ENCODE data around the gene NAPEPLD.
A peak's percentile ranks its signal among the peaks of the same experiment; 100 is the strongest.
"Not testable (repeated sequence)": the region's sequence is repeated elsewhere in the genome, so short reads cannot be mapped to it uniquely, and the experiment has no call there.

The NAPEPLD gene

DNA sequence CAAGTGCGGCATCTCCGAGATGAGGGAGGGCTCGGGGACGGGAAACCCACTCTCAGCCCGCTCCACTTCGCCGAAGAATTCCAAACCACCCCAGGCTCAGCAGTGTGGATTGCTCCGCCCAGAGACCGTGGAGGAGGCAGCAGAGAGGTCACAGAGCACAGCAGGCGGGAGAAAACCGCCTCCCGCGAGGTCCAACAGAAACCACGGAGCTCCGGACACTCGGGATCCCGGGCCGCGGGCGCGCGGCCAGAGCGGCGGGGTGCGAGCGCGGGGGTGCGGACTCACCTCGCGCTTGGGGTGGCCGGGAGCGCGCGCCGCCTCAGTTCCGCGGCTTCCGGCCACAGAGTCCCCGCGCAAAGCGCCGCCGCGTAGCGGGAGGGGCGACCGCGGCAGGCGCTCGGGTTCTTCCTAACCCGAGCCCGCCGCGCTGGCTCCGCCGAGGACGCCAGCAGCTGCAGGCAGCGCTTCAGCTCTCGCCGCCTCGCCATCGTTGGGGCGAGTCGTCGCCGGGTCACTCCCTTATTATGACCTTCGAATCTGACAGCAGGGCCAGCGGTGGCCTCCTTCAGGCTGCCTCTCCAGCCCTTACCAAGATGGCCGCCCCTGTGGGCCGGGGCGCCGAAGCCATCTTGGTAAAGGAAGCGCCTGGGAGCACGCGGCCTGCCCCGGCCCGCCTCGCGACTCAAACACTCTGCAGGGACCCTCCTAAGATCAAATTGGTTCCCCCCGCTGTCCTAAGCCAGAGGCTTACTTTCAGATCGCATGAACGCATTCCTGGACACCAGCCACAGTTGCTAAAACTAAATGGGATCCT is at the start of gene NAPEPLD:
TSS of gene NAPEPLD (minus strand) at position 106 of the 814 bp plus-strand sequence. CDS start 20,323 bp downstream, outside the sequence.
- peak; percentile 90 for DNase-seq (ENCODE audit: low read depth)

DNA sequence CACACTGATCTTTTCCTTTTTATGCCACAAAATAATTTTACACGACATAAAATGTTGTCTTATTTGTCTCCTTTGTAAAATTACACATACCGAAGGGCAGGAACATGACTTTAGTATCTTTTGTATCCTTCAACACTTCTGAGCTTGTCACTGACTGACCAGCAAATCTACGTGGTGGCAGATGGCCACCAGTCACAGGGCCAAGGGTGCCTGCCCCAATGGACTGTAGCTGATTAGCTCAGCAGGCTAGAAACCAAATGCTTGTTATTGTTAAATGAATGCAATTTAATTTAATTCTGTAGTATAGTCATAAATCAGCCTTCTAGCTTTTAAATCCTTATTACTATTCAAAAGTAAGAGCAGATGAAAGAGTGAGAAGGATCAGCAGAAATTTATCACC is 49.2 kb upstream of the NAPEPLD start:
- not testable (repeated sequence) for DNase-seq (ENCODE audit: low read depth)

DNA sequence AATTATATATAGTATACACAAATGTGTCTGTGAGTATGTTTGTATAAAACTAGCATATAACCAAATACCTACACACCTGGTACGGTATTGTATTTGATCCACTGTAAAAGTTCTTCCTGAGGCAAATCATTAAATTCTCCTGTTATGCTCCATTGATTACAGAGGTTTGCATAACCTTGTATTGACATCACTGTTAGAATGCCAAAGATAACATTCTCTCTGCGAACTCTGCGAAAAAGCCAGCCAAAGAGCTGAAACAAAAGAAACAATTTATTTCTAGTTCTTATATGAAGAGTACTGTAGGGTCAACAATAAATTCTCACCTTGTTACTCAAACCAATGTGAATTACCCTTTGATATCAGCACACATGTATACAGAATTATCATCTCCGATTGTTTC is 46.5 kb upstream of the NAPEPLD start:
- not testable (repeated sequence) for DNase-seq (ENCODE audit: low read depth)

DNA sequence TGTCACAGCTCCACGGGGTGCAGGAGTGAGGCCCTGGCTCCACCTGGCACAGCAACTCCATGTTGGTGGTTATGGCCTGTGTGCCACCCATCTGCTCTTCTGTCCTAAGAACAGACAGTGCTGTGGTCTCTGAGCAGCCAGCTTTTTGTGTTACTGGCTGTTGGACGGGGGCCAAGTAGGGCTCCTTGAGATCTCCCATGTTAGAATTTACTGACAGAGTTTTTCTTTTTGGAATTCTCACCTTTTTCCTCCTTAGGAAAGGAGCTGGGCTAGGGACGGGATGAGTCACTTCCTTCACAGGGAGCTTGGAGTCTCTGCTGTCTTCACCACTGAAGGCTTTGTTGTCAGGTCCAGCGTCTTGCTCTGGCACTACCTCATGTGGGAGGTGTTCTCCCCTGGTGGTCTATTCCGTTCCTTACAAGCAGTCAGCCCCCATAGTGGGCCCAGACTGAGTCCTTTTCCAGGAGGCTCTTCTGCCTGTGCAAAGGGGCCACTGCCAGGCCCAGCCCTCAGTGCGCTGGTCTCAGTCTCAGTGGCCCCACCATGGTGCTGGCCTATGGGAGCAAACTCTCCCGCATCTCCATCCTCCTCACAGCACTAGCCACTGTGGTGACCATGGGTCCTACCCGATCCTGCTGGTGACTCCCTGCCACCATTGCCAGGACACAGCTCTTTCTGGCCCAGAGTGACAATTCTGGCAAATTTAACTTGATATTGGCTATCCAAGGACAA is 23.7 kb upstream of the NAPEPLD start:
- not testable (repeated sequence) for DNase-seq (ENCODE audit: low read depth)

DNA sequence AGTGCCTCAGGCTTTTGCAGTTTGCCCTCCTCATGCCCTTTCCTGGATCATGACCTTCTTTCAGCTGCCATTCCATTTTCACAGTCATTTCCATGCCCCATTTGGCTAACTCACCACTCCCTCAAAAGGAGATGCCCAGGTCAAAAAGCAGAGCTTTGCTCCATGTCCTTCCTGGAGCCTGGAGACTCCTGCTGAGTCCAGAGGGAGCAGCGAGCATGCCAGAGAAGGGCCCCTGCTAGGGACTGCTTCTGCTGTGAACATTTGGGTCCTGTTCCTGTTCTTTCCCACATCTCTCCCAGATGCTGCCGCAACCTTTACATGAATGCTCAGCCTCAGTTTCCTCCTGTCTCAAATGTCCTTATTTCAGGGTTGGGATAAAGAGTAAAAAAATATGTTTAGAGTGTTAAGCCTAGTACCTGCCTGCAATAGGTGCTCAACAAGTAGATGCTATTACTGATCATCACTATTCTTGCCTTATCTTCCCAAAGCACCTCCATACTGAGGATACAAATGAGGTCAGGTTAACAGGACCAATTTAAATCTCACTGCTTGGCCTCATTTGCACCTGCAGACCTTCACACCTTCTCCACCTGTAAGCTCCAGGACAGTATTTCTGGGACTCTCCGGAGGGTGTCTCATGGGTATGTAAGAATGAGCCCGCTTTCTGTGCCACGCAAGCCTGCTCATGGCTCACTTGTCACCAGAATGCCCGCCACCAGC is 23.0 kb upstream of the NAPEPLD start:
- DNase-seq (ENCODE audit: low read depth), result not testable (repeated sequence)

DNA sequence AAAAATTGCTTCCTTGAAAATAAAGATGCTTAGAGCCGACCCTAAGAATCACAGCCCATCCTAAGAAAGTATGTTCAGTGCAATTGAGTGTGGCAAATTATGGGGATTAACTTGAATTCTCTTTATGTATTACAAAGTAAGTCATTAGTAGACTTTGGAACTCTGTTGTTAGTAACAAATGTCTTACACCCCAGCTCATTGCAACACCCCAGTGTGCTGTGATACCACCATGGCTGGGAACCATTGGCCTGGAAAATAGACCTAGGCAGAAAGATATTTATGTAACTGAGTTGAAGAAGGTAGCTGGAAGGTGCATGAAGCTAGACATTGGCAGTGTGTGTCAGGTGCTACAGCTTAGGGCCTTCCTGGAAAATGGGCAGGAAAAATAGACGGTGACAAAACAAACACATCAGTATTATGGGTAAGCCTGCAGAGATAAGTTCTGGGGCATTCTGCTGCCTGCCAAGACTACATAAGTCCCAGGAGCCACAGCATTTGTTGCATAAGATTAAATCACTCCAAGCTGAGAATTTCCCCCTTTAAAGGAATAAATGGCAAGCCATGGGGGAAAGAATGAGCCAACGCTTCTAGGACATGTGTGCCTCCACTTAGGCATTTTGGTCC is 18.1 kb upstream of the NAPEPLD start:
- DNase-seq (ENCODE audit: low read depth), result not testable (repeated sequence)

DNA sequence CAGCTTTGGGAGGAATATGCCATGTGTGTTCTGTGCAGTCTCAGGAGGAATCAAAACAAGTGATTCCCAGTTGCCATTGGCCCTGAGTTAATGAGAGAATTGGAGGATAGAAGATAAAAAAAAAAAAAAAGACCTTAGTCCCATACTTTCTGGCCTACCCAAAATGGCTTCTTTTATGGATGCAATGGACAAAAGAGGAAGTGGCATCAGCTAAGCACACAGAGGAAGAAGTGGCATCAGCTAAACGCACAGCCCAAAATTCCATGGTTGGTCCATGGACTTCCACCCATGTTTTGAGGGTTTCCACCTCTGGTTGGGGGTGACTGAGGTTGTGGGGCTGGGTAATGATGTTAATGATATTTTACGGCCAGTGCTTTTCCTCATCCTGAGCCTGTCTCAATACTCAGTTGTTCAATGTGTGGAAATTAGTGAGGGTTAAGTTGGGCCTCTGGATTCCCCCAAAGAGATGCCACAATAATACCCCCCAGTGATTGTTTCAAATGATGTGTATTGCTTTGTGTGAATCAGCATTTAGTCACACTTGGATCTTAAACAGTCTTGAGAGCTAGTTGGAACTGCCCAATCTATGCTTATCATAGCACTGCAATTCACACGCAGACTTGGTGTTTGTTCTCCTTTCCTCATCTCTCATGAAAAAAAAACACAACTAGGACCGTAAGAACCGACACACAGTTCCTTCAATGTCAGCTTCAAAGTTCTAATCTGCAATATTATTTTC is 14.4 kb upstream of the NAPEPLD start:
- DNase-seq (ENCODE audit: low read depth), result peak; percentile 76

DNA sequence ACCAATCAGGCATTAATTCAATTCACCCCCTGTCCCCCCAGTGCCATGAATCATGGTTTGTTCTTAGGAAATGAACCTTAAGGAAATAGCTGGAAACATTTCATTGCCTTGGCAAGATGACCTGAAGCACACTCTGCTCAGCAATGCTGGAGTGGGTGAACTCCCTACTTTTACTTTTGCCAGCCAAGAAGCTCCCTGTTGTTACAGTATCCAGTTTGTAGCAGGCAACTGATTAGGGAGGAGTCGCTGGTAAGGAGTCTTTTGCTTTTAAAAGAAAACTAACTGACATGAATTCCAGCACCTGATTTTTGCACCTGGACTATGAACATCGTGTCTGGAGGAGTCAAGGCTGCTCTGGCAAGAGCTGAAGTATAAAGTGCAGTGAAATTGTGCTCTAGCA is 13.7 kb upstream of the NAPEPLD start:
- peak; percentile 46 for DNase-seq (ENCODE audit: low read depth)

DNA sequence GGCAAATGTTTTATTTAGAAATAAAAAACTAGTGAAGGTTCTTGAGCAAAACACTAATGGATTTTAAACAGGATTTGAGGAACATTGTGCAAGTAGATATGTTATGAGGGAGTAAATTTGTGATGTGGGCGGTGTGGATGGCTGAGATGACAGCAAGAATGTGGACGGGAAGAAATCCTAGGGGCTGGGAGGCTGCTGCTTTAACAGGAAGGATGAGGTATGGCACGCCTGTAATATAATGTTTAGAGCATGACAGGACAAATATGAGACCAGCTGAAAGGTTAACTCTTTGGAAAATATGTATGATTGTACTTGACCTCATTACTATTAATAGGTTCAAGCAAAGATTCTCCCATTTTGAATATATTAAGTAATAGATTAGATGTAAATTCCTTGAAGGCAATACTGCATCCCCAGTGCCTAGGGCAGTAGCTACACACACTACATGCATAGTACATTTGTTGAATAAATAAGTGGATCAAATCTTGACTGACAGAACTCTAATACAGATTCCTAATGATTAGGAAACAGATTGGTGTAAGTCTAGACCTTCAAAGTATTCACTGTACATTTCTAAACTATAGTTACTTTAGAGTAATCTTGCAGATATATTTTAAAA is 13.2 kb upstream of the NAPEPLD start:
- peak; percentile 33 for DNase-seq (ENCODE audit: low read depth)

DNA sequence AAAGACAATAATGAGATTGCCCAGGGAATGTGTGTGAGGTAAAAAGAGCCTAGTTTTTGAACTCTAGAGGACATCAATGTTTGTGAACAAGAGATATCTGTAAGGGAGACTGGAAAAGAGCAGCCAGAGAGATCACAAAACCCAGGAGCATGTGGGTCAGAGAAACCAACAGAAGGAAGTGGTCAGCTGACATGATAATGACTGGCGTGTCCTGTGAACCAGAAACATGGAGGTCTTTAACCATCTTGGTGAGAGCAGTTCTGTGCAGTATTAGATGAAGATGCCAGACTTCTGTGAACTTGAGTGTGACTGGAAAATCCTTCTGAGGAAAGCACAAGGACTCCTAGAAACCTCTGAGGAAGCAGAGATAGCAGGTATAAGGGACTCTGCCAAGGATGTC is 10.2 kb upstream of the NAPEPLD start:
- not testable (repeated sequence) for DNase-seq (ENCODE audit: low read depth)

DNA sequence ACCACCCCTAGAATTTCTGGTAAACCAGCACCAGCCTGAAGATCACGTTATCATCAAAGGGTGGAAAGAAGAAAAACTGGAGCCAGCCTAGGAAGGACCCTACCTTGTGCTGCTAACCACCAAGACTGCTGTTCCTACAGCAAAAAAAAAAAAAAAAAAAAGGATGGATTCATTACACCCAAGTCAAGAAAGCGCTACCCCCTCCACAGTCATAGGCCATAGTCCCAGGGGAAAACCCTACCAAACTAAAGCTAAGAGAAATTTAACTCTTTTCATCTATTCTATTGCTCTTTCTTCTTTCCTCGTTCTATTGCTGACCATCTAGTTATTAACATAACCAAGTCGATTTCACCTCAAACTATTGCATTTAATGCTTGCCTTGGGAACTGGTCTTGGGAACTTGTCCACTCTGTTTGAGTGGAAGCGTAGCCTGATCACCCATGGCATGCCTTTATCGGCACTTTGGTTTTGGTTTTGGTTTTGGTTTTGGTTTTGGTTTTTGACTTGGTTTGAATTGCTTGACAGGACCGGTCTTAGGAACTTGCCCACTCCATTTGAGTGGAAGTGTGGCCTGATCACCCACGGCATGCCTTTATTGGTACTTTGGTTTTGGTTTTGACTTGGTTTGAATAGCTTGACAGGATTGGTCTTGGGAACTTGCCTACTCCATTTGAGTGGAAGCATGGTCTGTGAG is 6.6 kb upstream of the NAPEPLD start:
- DNase-seq (ENCODE audit: low read depth), result not testable (repeated sequence)

DNA sequence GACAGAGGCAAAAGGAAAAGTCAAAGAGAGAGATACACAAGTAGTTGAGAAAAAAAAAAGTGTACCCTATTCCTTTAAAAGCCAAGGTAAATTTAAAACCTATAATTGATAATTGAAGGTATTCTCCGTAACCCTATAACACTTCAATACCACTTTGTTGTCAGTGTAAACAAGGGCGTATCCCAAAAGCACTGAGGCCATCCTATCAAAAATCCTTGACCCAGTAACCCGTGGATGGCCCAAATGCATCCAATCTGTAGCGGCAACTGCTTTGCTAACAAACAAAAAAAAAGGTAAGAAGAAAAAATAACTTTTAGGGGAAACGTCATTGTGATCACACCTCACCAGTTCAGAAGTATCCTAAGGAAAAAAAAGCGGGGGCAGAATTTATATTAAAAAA is 5.1 kb upstream of the NAPEPLD start:
- no peak for DNase-seq (ENCODE audit: low read depth)

DNA sequence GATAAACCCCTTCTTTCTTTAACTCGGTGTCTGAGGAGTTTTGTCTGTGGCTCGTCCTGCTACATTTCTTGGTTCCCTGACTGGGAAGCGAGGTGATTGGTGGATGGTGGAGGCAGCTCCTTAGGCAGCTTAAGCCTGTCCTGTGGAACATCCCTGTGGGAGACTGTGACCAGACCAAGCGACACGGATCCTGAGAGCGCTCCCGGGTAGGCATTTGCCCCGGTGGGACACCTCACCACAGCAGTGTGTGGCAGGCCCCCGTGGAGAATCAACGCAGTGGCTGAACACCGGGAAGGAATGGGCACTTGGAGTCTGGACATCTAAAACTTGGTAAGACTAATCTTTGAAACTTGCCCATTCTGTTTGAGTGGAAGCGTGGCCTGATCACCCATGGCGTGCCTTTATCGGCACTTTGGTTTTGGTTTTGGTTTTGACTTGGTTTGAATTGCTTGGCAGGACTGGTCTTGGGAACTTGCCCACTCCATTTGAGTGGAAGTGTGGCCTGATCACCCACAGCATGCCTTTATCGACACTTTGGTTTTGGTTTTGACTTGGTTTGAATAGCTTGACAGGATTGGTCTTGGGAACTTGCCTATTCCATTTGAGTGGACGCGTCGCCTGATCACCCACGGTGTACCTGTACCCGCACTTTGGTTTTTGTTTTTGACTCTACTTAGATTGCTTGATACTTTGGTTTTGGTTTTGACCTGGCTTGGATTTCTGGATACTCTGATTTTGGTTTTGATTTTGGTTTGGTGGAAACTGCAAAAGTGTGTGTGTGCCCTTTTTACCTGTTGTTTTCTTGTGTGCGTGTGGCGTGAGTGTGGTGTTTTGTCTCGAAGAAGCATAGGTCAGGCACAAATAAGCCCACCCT is 4.1 kb upstream of the NAPEPLD start:
- not testable (repeated sequence) for DNase-seq (ENCODE audit: low read depth)

DNA sequence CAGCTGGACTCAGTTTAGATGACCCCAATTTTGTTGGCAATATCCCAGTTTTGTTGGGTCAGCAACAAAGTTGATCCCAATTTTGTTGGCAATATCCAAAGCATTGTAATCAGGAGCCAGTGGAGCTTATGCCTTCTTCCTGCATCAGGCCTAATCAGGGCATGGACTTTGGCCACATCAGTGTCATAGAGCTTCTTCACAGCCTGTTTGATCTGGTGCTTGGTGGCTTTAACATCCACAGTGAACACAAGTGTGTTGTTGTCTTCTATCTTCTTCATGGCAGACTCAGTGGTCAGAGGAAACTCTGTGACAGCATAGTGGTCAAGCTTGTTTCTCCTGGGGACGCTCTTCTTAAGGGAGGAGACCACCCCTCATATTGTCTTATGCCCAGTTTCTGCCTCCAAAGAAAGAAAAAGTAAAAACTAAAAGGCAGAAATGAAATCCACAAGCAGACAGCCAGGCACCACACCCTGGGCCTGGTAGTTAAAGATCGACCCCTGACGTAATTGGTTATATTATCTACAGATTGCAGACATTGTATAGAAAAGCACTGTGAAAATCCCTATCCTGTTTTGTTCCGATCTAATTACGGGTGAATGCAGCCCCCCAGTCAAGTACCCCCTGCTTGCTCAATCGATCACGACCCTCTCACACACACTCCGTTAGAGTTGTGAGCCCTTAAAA is 3.2 kb upstream of the NAPEPLD start:
- not testable (repeated sequence) for DNase-seq (ENCODE audit: low read depth)

DNA sequence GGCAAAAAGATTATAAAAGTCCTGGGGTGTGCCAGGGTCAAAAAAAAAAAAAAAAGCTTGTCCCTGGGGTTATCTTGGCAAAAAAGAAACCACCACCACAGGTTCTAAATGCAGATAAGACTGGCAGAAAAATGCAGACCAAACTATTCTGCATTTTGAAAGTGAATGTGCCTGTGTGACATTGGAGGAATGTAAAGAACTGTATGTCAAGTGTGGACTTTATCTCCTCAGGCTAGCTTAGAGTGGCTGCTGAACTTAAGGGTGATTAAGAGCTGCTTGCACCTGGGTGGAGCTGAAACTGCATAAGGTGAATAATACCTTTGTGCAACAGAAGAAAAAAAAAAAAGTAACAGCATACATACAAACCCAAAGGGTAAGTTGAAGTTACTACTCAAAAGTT is 1.3 kb upstream of the NAPEPLD start:
- no peak for DNase-seq (ENCODE audit: low read depth)

DNA sequence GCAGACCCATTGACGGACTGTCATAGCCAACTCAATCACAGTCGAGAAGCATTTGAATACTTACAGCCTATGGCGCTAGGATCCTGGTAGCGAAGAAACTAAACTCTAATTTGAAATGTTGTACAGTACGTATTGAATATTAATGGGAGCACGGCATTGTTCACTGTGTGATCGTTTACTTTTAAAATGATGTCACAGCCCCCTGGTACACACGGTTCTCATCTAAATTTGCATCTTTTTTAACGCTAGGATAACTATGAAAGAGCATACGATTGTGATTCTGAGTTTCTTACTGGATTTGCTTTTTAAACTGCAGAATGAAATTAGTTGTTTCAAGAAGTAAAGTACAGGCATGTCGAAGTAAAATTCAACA is 895 bp upstream of the NAPEPLD start:
- DNase-seq (ENCODE audit: low read depth), result no peak

DNA sequence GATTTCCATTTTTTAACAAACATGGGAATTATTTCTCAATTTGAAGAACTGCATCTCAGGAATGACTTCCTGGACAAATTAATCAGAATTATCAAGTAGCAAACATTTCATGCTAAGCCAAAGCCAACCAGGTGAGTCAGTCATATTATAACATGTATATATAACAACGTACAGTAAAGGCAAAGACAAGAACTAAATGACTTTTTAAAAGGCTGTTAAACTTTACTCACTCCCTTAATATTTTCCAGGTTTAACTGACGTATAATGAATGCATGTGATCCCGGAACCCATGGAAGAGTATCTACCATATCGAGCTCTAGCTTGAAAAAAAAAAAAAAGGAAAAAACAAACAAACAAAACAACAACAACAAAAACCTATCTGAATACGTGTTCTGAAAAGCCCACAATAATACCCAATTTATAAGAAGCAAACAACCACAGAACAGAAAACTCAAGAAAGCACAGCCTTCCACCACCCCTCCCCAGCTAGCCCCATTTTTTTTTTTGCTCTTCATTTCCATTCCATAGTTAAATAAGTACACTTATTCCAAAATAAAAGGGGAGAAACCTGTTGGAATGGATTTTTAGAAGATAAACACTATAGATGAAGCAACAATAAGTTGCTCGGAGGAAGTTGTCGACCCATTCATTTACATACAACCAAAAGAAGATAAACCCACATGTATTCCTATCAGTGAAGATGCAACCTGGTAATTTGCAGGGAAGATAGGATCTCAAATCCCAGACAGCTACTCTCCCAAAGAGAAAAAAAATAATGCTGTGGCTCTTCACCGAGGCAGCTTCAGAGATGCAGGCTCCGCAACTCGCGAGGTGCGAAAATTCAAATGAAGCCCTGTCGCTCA is 537 bp downstream of the NAPEPLD start:
- DNase-seq (ENCODE audit: low read depth), result peak; percentile 29

DNA sequence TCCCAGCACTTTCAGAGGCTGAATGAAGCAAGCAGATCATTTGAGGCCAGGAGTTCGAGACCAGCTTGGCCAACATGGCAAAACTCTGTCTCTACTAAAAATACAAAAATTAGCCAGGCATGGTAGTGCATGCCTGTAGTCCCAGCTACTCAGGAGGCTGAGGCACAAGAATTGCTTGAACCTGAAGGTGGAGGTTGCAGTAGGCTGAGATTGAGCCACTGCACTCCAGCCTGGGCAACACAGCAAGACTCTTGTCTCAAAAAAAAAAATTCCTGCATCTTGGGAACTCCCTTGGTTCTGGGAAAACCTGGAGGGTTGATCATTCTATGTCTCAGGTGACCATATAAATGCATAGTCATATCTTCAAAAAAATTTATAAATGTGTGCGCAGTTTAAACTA is 4.1 kb downstream of the NAPEPLD start:
- DNase-seq (ENCODE audit: low read depth), result not testable (repeated sequence)
